ENCODE measurements around the gene HBP1.
A peak's percentile ranks its signal among the peaks of the same experiment; 100 is the strongest.
"Not testable (repeated sequence)": the region's sequence is repeated elsewhere in the genome, so short reads cannot be mapped to it uniquely, and the experiment has no call there.

The HBP1 gene

GRCh38 chr7:107213193-107213788 is 44.5 kb downstream of the HBP1 start:
- Mint-ChIP-seq H3K4me3 (no peak overlapping the region), H3K4me1 (no peaks in the 10 kb centered on the region), H3K36me3 (ENCODE audit: low read depth) (peaks cover 53% of the 10 kb centered on the region), H3K9me3 (peaks cover 28% of the 10 kb centered on the region), H3K27ac (no peak overlapping the region), H3K27me3 (ENCODE audit: low read depth, poor library complexity) (no peaks in the 10 kb centered on the region)
- no peak for TF ChIP-seq CTCF (IDR thresholded peaks at IDR 0.05)
- DNase-seq = no peak

- no peak overlapping the region for H3K4me3 Mint-ChIP-seq
- no peak overlapping the region for H3K27ac Mint-ChIP-seq
- peaks cover 28% of the 10 kb centered on the region for H3K9me3 Mint-ChIP-seq
- no peak for TF ChIP-seq CTCF (IDR thresholded peaks at IDR 0.05)
- no peaks in the 10 kb centered on the region for H3K27me3 Mint-ChIP-seq (ENCODE audit: low read depth, poor library complexity)
- no peaks in the 10 kb centered on the region for H3K4me1 Mint-ChIP-seq
- H3K36me3 Mint-ChIP-seq (ENCODE audit: low read depth) = peaks cover 52% of the 10 kb centered on the region
- no peak for DNase-seq
Measured at GRCh38 chr7:107213945-107214344, 45.1 kb downstream of the HBP1 start.

GRCh38 chr7:107219563-107220244 is 50.9 kb downstream of the HBP1 start:
- Mint-ChIP-seq H3K4me1 (peaks cover 24% of the 10 kb centered on the region), H3K4me3 (no peak overlapping the region), H3K9me3 (peaks cover 13% of the 10 kb centered on the region), H3K36me3 (ENCODE audit: low read depth) (peaks cover 24% of the 10 kb centered on the region), H3K27me3 (ENCODE audit: low read depth, poor library complexity) (no peaks in the 10 kb centered on the region), H3K27ac (no peak overlapping the region)
- no peak for DNase-seq
- no peak for TF ChIP-seq CTCF (IDR thresholded peaks at IDR 0.05)

GRCh38 chr7:107220356-107220755 is 51.6 kb downstream of the HBP1 start:
- no peak for DNase-seq
- Mint-ChIP-seq H3K9me3 (peaks cover 8% of the 10 kb centered on the region), H3K27ac (peak overlapping the region; percentile 86), H3K4me1 (peaks cover 29% of the 10 kb centered on the region), H3K4me3 (no peak overlapping the region), H3K36me3 (ENCODE audit: low read depth) (peaks cover 18% of the 10 kb centered on the region), H3K27me3 (ENCODE audit: low read depth, poor library complexity) (no peaks in the 10 kb centered on the region)
- no peak for TF ChIP-seq CTCF (IDR thresholded peaks at IDR 0.05)

- not testable (repeated sequence) for H3K27ac Mint-ChIP-seq, H3K9me3 Mint-ChIP-seq
Measured at GRCh38 chr7:107220806-107221205, 52.0 kb downstream of the HBP1 start.

GRCh38 chr7:107224374-107225223 is 55.8 kb downstream of the HBP1 start:
- H3K4me3 Mint-ChIP-seq = peak overlapping the region; percentile 37
- no peaks in the 10 kb centered on the region for H3K9me3 Mint-ChIP-seq
- peak; percentile 11 for DNase-seq
- peaks cover 18% of the 10 kb centered on the region for H3K36me3 Mint-ChIP-seq (ENCODE audit: low read depth)
- peak overlapping the region; percentile 97 for H3K27ac Mint-ChIP-seq
- H3K27me3 Mint-ChIP-seq (ENCODE audit: low read depth, poor library complexity) = no peaks in the 10 kb centered on the region
- no peak for TF ChIP-seq CTCF (IDR thresholded peaks at IDR 0.05)
- H3K4me1 Mint-ChIP-seq = peaks cover 44% of the 10 kb centered on the region

More at GRCh38 chr7:107220806-107221205, 52.0 kb downstream of the HBP1 start:
- H3K36me3 Mint-ChIP-seq (ENCODE audit: low read depth) = peaks cover 17% of the 10 kb centered on the region
- DNase-seq; H3K4me3 Mint-ChIP-seq; H3K27me3 Mint-ChIP-seq (ENCODE audit: low read depth, poor library complexity): not testable (repeated sequence)
- peaks cover 29% of the 10 kb centered on the region for H3K4me1 Mint-ChIP-seq

All from nephron progenitor cell (in vitro differentiated cells).